Vagina (tissue), 2 donors: ENCODE results near the gene TGFBR3.

Experiments used
- POLR2A ChIP-seq, 2 donors: fragments of 450-650 bp; IDR thresholded peaks; one replicate each; pipeline ENCODE4 v1.6.1; 2017; ENCODE audit warnings: antibody characterized with exemption in 2 of 2, mild to moderate bottlenecking in 2 of 2, moderate library complexity in 2 of 2
- TF ChIP-seq, protein P1 (sequence below), 3 experiments: fragments of 450-650 bp in 2 of 3; fragments of 200-600 bp in 1 of 3; sonication (generic) in 1 of 3; IDR thresholded peaks; one replicate each; pipeline ENCODE4 v1.5.1; 2017 to 2019; ENCODE audit warnings: antibody characterized with exemption in 3 of 3, mild to moderate bottlenecking in 2 of 3, moderate library complexity in 2 of 3

DNA sequence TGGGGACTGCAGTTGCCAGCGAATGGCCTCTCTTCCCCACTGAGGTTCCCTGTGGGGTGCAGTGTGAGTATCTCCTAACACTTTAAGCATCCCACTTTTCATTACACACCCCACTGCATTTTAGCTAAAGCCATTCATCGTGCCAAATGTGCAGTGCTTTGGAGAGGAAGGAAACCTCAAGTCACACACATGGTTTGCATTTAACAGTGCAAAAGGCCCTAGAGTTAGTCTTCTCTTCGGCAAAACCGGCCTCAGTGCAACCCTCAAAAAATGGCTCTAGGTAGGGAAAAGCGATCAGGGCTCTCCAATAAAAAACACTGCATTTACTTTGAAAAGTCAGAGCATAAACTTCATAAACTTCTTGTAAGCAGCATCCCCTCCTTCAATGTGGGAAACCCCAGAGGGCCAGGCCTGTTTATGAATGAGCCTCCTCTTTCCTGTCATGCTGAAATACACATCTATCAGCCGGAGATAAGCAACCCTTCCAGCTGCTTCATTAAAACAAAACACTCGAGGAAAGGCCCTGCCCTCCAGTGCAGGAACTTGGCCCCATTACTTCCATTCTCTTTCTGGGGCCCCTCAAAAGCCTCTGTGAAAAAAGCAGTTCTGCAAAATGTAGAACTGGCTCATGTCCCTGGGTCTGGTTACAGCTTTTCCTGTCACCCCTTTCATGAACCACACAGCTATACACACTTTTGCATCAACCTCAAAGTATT lies 201.3 kb downstream of the TGFBR3 start:
- TF ChIP-seq, protein P1, sequence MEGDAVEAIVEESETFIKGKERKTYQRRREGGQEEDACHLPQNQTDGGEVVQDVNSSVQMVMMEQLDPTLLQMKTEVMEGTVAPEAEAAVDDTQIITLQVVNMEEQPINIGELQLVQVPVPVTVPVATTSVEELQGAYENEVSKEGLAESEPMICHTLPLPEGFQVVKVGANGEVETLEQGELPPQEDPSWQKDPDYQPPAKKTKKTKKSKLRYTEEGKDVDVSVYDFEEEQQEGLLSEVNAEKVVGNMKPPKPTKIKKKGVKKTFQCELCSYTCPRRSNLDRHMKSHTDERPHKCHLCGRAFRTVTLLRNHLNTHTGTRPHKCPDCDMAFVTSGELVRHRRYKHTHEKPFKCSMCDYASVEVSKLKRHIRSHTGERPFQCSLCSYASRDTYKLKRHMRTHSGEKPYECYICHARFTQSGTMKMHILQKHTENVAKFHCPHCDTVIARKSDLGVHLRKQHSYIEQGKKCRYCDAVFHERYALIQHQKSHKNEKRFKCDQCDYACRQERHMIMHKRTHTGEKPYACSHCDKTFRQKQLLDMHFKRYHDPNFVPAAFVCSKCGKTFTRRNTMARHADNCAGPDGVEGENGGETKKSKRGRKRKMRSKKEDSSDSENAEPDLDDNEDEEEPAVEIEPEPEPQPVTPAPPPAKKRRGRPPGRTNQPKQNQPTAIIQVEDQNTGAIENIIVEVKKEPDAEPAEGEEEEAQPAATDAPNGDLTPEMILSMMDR (IDR thresholded peaks at IDR 0.05), result no peak
- TF ChIP-seq POLR2A (IDR thresholded peaks at IDR 0.05), result no peak
